H1 (cell line): Measurements from ENCODE around the gene DPH6. TPM values are rescaled to one million over a fixed set of nuclear protein-coding genes. Genes with fewer than 3 reads are reported as not detected.

Experiments used
- CTCF ChIA-PET: fragments of 300-600 bp; sonication (Branson Sonifier 250); formaldehyde crosslinking; loops from one replicate; lab custom pipeline; 2021; ENCODE audit not compliant: partially characterized antibody; lab: Charles Lee
- POLR2A ChIA-PET: fragments of 300-600 bp; sonication (Branson Sonifier 250); formaldehyde crosslinking; loops from one replicate; lab custom pipeline; 2021; ENCODE audit warnings: inconsistent platforms; ENCODE audit not compliant: partially characterized antibody; lab: Charles Lee
- DNase-seq, 2 experiments: peaks; one replicate each; pipeline versions ENCODE4 v3.0.0 to v3.0.0-alpha.2; 2010 to 2022; ENCODE audit warnings: low spot score in 2 of 2, low read depth in 1 of 2, mixed read lengths in 1 of 2
- FAIRE-seq: peaks from 2 replicates; lab custom pipeline; 2011; peaks lifted over from hg19 to GRCh38; lab: Jason Lieb, UNC
- H2AFZ ChIP-seq: 2 replicates; pipeline ENCODE4 v1.8.1; 2012; ENCODE audit warnings: low read length, inconsistent platforms
- H2AK5ac ChIP-seq: 2 replicates; pipeline ENCODE4 v1.6.1; 2013; ENCODE audit warnings: low read depth, low read length
- H2BK120ac ChIP-seq: replicated peaks from 2 replicates; pipeline ENCODE3; 2013; ENCODE audit warnings: low read depth, low read length, inconsistent platforms
- H2BK12ac ChIP-seq: 2 replicates; pipeline ENCODE4 v1.6.1; 2013; ENCODE audit warnings: low read depth, low read length
- H2BK15ac ChIP-seq: 2 replicates; pipeline ENCODE4 v1.6.1; 2013; ENCODE audit warnings: low read length
- H2BK20ac ChIP-seq: 2 replicates; pipeline ENCODE4 v1.6.1; 2013; ENCODE audit warnings: low read length
- H2BK5ac ChIP-seq: 2 replicates; pipeline ENCODE4 v1.6.1; 2013; ENCODE audit warnings: low read depth, low read length
- H3K14ac ChIP-seq: 2 replicates; pipeline ENCODE4 v1.6.1; 2013; ENCODE audit warnings: inconsistent platforms; ENCODE audit not compliant: insufficient read length
- H3K18ac ChIP-seq: 2 replicates; pipeline ENCODE4 v1.6.1; 2013; ENCODE audit warnings: low read length; ENCODE audit errors: extremely low read depth
- H3K23ac ChIP-seq: 2 replicates; pipeline ENCODE4 v1.6.1; 2013; ENCODE audit warnings: inconsistent platforms; ENCODE audit not compliant: insufficient read length
- H3K23me2 ChIP-seq: 2 replicates; pipeline ENCODE4 v1.6.1; 2013; ENCODE audit warnings: low read depth, low read length
- H3K27ac ChIP-seq: 2 replicates; pipeline ENCODE4 v1.6.1; 2011; ENCODE audit warnings: low read depth, low read length, inconsistent platforms
- H3K27me3 ChIP-seq, 4 experiments: replicated peaks in 1 of 4; 1 replicate in 1 of 4; 2 replicates in 3 of 4; pipeline versions ENCODE4 v1.6.1 to v1.8.1; 2011 to 2013; ENCODE audit warnings: low read length in 3 of 4, mild to moderate bottlenecking in 3 of 4, inconsistent platforms in 2 of 4, mixed read lengths in 2 of 4, moderate library complexity in 1 of 4; ENCODE audit not compliant: control insufficient read depth in 3 of 4, insufficient read depth in 3 of 4; ENCODE audit errors: extremely low read depth in 1 of 4
- H3K36me3 ChIP-seq, 4 experiments: 2 replicates each; pipeline versions ENCODE4 v1.6.1 to v1.8.1; 2011 to 2013; ENCODE audit warnings: mild to moderate bottlenecking in 4 of 4, low read length in 3 of 4, moderate library complexity in 2 of 4, control low read depth in 1 of 4, inconsistent platforms in 1 of 4; ENCODE audit not compliant: insufficient read depth in 4 of 4, control insufficient read depth in 2 of 4
- H3K4ac ChIP-seq: replicated peaks from 2 replicates; pipeline ENCODE3; 2013; ENCODE audit warnings: low read length, low read depth, mixed read lengths, inconsistent platforms; ENCODE audit not compliant: insufficient read length
- H3K4me1 ChIP-seq, 4 experiments: replicated peaks in 1 of 4; 1 replicate in 1 of 4; 2 replicates in 3 of 4; pipeline versions ENCODE4 v1.6.1 to v1.8.1; 2011 to 2013; ENCODE audit warnings: low read length in 3 of 4, inconsistent platforms in 2 of 4, mixed read lengths in 1 of 4; ENCODE audit not compliant: insufficient read depth in 4 of 4, control insufficient read depth in 3 of 4
- H3K4me2 ChIP-seq, 2 experiments: 2 replicates each; pipeline versions ENCODE4 v1.6.1 to v1.8.1; 2011 to 2013; ENCODE audit warnings: low read depth in 2 of 2, low read length in 2 of 2, control low read depth in 1 of 2, inconsistent platforms in 1 of 2, mild to moderate bottlenecking in 1 of 2; ENCODE audit not compliant: insufficient read depth in 1 of 2
- H3K4me3 ChIP-seq, 4 experiments: fragments of 200-600, 300-600 bp in 1 of 4; sonication (generic), shearing (Covaris generic), sonication (Bioruptor Twin) in 1 of 4; 2 replicates each; pipeline versions ENCODE4 v1.5.1 to v1.8.1; 2011 to 2016; ENCODE audit warnings: low read length in 4 of 4, low read depth in 3 of 4, control low read depth in 2 of 4, inconsistent platforms in 2 of 4, mild to moderate bottlenecking in 2 of 4, mixed read lengths in 1 of 4, moderate library complexity in 1 of 4; ENCODE audit not compliant: insufficient read depth in 2 of 4; ENCODE audit errors: extremely low read depth in 1 of 4
- H3K56ac ChIP-seq: replicated peaks from 2 replicates; pipeline ENCODE3; 2013; ENCODE audit warnings: low read depth, mild to moderate bottlenecking, mixed read lengths, low read length, inconsistent platforms; ENCODE audit not compliant: insufficient read length
- H3K79me1 ChIP-seq: 2 replicates; pipeline ENCODE4 v1.6.1; 2013; ENCODE audit warnings: low read depth, low read length, control low read depth
- H3K79me2 ChIP-seq, 2 experiments: 2 replicates each; pipeline versions ENCODE4 v1.6.1 to v1.8.1; 2012 to 2013; ENCODE audit warnings: low read length in 2 of 2, mild to moderate bottlenecking in 2 of 2, inconsistent platforms in 1 of 2; ENCODE audit not compliant: insufficient read depth in 2 of 2, control insufficient read depth in 1 of 2
- H3K9ac ChIP-seq, 4 experiments: replicated peaks in 1 of 4; 1 replicate in 1 of 4; 2 replicates in 3 of 4; pipeline versions ENCODE4 v1.6.1 to v1.8.1; 2011 to 2013; ENCODE audit warnings: low read depth in 3 of 4, low read length in 3 of 4, control low read depth in 2 of 4, mild to moderate bottlenecking in 2 of 4, moderate library complexity in 2 of 4, inconsistent platforms in 1 of 4; ENCODE audit errors: extremely low read depth in 1 of 4
- H3K9me3 ChIP-seq, 2 experiments: 2 replicates each; pipeline versions ENCODE4 v1.6.1 to v1.8.1; 2012 to 2013; ENCODE audit warnings: mild to moderate bottlenecking in 2 of 2, moderate library complexity in 2 of 2, control low read depth in 1 of 2, inconsistent platforms in 1 of 2, low read depth in 1 of 2, low read length in 1 of 2, mixed read lengths in 1 of 2; ENCODE audit not compliant: insufficient read depth in 2 of 2
- H4K20me1 ChIP-seq, 2 experiments: replicated peaks in 1 of 2; 2 replicates each; pipeline versions ENCODE3 to v1.8.1; 2011 to 2013; ENCODE audit warnings: inconsistent platforms in 2 of 2, low read length in 2 of 2, mild to moderate bottlenecking in 1 of 2; ENCODE audit not compliant: insufficient read depth in 2 of 2, control insufficient read depth in 1 of 2
- H4K5ac ChIP-seq: 2 replicates; pipeline ENCODE4 v1.6.1; 2013; ENCODE audit warnings: low read length, low read depth, mixed read lengths, inconsistent platforms; ENCODE audit not compliant: insufficient read length
- H4K8ac ChIP-seq: 2 replicates; pipeline ENCODE4 v1.8.0; 2013; ENCODE audit warnings: mild to moderate bottlenecking, moderate library complexity, low read length, inconsistent platforms; ENCODE audit not compliant: insufficient read depth; ENCODE audit errors: extremely low read depth
- H4K91ac ChIP-seq: replicated peaks from 2 replicates; pipeline ENCODE3; 2013; ENCODE audit warnings: low read length, mixed read lengths, inconsistent platforms; ENCODE audit not compliant: insufficient read length
- CBX8 ChIP-seq: fragments of 300-800, 300-1000 bp; sonication (generic); IDR thresholded peaks from 2 replicates; pipeline ENCODE4 v1.7.1; 2016; ENCODE audit warnings: low read depth, low read length, borderline replicate concordance
- CHD2 ChIP-seq: IDR thresholded peaks from 2 replicates; pipeline ENCODE4 v1.6.1; 2012; ENCODE audit warnings: low read length, improper control_type of control experiment
- CTBP2 ChIP-seq: IDR thresholded peaks from 2 replicates; pipeline ENCODE4 v1.7.0; 2011; ENCODE audit warnings: borderline replicate concordance, mild to moderate bottlenecking, moderate library complexity, mixed read lengths, low read length; ENCODE audit not compliant: insufficient read depth, insufficient read length
- GABPA ChIP-seq: IDR thresholded peaks from 2 replicates; pipeline ENCODE4 v1.6.1; 2011; ENCODE audit warnings: mild to moderate bottlenecking, low read length, moderate library complexity, borderline replicate concordance; ENCODE audit not compliant: insufficient read depth
- MAX ChIP-seq: IDR thresholded peaks from 2 replicates; pipeline ENCODE4 v1.6.1; 2012; ENCODE audit warnings: inconsistent platforms
- polyA plus RNA-seq, 7 experiments: library from polyadenylated mRNA; depleted of rRNA in 3 of 7; stranded (reverse) in 5 of 7; unstranded in 2 of 7; fragments of >200 nt in 5 of 7; fragments of 200-250 nt in 2 of 7; gene quantifications; 1 replicate in 5 of 7; 2 replicates in 1 of 7; 4 replicates in 1 of 7; pipeline versions ENCODE4 v1.2.1 to v1.2.3, GENCODE V29; 2011 to 2013; ENCODE audit warnings: missing spikeins in 2 of 7, mixed read lengths in 2 of 7
- total RNA-seq: library from RNA; stranded (reverse); fragmentation: NEBNext Ultra II Directional; extraction: Animal tissue kit (Norgen Biotek cat#: 25700); gene quantifications from 2 replicates; pipeline ENCODE4 v1.2.1, GENCODE V29; 2021

DPH6 gene
- total and polyA plus RNA-seq, 2 of the 8 experiments (the other 6 are each of a cell fraction or from before 2014, with no cell fraction given) = 21.6 to 30.5 TPM

- no peaks in the 10 kb centered on the region for H3K27me3 ChIP-seq
- no peaks in the 10 kb centered on the region; the same call in 1 of the 2 replicates for H3K23me2 ChIP-seq
- H3K14ac ChIP-seq = no peak overlapping the region
- no peak overlapping the region for H4K5ac ChIP-seq
- H3K4ac ChIP-seq = no peak overlapping the region
- no peak overlapping the region for H2BK120ac ChIP-seq
- H3K27ac ChIP-seq = no peak overlapping the region
- H3K18ac ChIP-seq = no peak overlapping the region
- no peak overlapping the region for H4K8ac ChIP-seq
- no peaks in the 10 kb centered on the region for H4K20me1 ChIP-seq
- no peak overlapping the region for H2BK15ac ChIP-seq
- H3K36me3 ChIP-seq = no peaks in the 10 kb centered on the region
- H3K79me2 ChIP-seq = no peaks in the 10 kb centered on the region
- no peak overlapping the region for H2BK20ac ChIP-seq
- ChIA-PET POLR2A (no interaction called here), CTCF (no interaction called here)
- H3K4me2 ChIP-seq = no peak overlapping the region
- H2AK5ac ChIP-seq = no peak overlapping the region
- H3K79me1 ChIP-seq = no peaks in the 10 kb centered on the region
- no peaks in the 10 kb centered on the region for H3K4me1 ChIP-seq
- H4K91ac ChIP-seq = no peak overlapping the region
- no peak overlapping the region for H3K56ac ChIP-seq
- FAIRE-seq (no peak), DNase-seq (no peak)
- H3K9ac ChIP-seq = no peak overlapping the region
- H2BK5ac ChIP-seq = no peak overlapping the region
- H3K9me3 ChIP-seq = no peaks in the 10 kb centered on the region
- H2AFZ ChIP-seq = no peak overlapping the region
- H3K23ac ChIP-seq = no peak overlapping the region
- no peak overlapping the region for H2BK12ac ChIP-seq
- no peak overlapping the region for H3K4me3 ChIP-seq
- TF ChIP-seq CTBP2 (no peak), MAX (no peak), GABPA (no peak), CBX8 (no peak), CHD2 (no peak)
Observed at GRCh38 chr15:35471024-35471423, 74.9 kb downstream of the DPH6 start.
